Astrocyte (in vitro differentiated cells and primary cell): ENCODE results near the gene OR3A2.
"Not testable (repeated sequence)": the region's sequence is repeated elsewhere in the genome, so short reads cannot be mapped to it uniquely, and the experiment has no call there.

Experiments
- CTCF ChIP-seq: IDR thresholded peaks from 2 replicates; pipeline ENCODE4 v1.5.1; 2011; ENCODE audit warnings: low read depth, mild to moderate bottlenecking, inconsistent platforms, low read length, moderate library complexity; ENCODE audit not compliant: insufficient read depth
- EZH2 ChIP-seq: IDR thresholded peaks from 2 replicates; pipeline ENCODE4 v1.6.1; 2012; ENCODE audit warnings: mild to moderate bottlenecking, low read length, inconsistent platforms; ENCODE audit not compliant: insufficient read depth

- not testable (repeated sequence) for TF ChIP-seq EZH2, CTCF
Observed at GRCh38 chr17:3342782-3343181, 43.3 kb downstream of the OR3A2 start.
